Keratinocyte (primary cell): ENCODE measurements around the gene SERINC5. TPM values are rescaled to one million over a fixed set of nuclear protein-coding genes. Genes with fewer than 3 reads are reported as not detected.

Source experiments
- DNase-seq: peaks from one replicate; pipeline ENCODE4 v3.0.0-alpha.2; 2011; ENCODE audit warnings: low read depth, missing footprints, low spot score
- FAIRE-seq: peaks from 2 replicates; lab custom pipeline; 2011; peaks lifted over from hg19 to GRCh38; lab: Jason Lieb, UNC
- H2AFZ ChIP-seq: 2 replicates; pipeline ENCODE4 v1.6.0; 2012; ENCODE audit warnings: low read length, control low read depth, inconsistent platforms; ENCODE audit not compliant: control insufficient read depth
- H3K27ac ChIP-seq: 2 replicates; pipeline ENCODE4 v1.5.1; 2011; ENCODE audit warnings: low read length; ENCODE audit not compliant: control insufficient read depth, insufficient read depth
- H3K27me3 ChIP-seq: 3 replicates; pipeline ENCODE4 v1.6.0; 2011; ENCODE audit warnings: low read length; ENCODE audit not compliant: control insufficient read depth, insufficient read depth; ENCODE audit errors: extremely low read depth
- H3K36me3 ChIP-seq, 2 experiments: 2 replicates in 1 of 2; 3 replicates in 1 of 2; pipeline ENCODE4 v1.5.1; 2011; ENCODE audit warnings: low read length in 2 of 2, mild to moderate bottlenecking in 1 of 2; ENCODE audit not compliant: control insufficient read depth in 2 of 2, insufficient read depth in 2 of 2; ENCODE audit errors: extremely low read depth in 1 of 2
- H3K4me1 ChIP-seq: 3 replicates; pipeline ENCODE4 v1.5.1; 2011; ENCODE audit warnings: low read length; ENCODE audit not compliant: control insufficient read depth, insufficient read depth; ENCODE audit errors: extremely low read depth
- H3K4me2 ChIP-seq: 3 replicates; pipeline ENCODE4 v1.6.0; 2011; ENCODE audit warnings: low read depth, low read length; ENCODE audit not compliant: control insufficient read depth, insufficient read depth; ENCODE audit errors: extremely low read depth
- H3K4me3 ChIP-seq, 3 experiments: fragments of 200-600 bp in 1 of 3; sonication (generic) in 1 of 3; 2 replicates in 2 of 3; 3 replicates in 1 of 3; pipeline ENCODE4 v1.5.1; 2011 to 2016; ENCODE audit warnings: low read length in 3 of 3, mild to moderate bottlenecking in 3 of 3, control low read depth in 2 of 3, inconsistent platforms in 1 of 3, low read depth in 1 of 3, mixed read lengths in 1 of 3, mixed run types in 1 of 3, moderate library complexity in 1 of 3; ENCODE audit not compliant: control insufficient read depth in 2 of 3, insufficient read depth in 2 of 3; ENCODE audit errors: extremely low read depth in 1 of 3
- H3K79me2 ChIP-seq: 2 replicates; pipeline ENCODE4 v1.6.0; 2012; ENCODE audit warnings: low read length; ENCODE audit not compliant: control insufficient read depth, insufficient read depth
- H3K9ac ChIP-seq: 3 replicates; pipeline ENCODE4 v1.6.0; 2011; ENCODE audit warnings: low read length; ENCODE audit not compliant: control insufficient read depth, insufficient read depth; ENCODE audit errors: extremely low read depth
- H3K9me1 ChIP-seq: 3 replicates; pipeline ENCODE4 v1.6.0; 2011; ENCODE audit warnings: low read length; ENCODE audit not compliant: control insufficient read depth, insufficient read depth; ENCODE audit errors: extremely low read depth
- H3K9me3 ChIP-seq: 2 replicates; pipeline ENCODE4 v1.5.1; 2012; ENCODE audit warnings: low read depth, low read length; ENCODE audit not compliant: control insufficient read depth
- H4K20me1 ChIP-seq: 3 replicates; pipeline ENCODE4 v1.6.0; 2011; ENCODE audit warnings: low read length; ENCODE audit not compliant: control insufficient read depth, insufficient read depth; ENCODE audit errors: extremely low read depth
- EZH2 ChIP-seq: IDR thresholded peaks from one replicate; pipeline ENCODE4 v1.6.1; 2012; ENCODE audit warnings: inconsistent platforms, mild to moderate bottlenecking, low read length, moderate library complexity
- dilution Hi-C: fragments of 300-500 bp; cut with MboI; formaldehyde crosslinking; loops from one replicate; pipeline ENCODE4 v1.7.0; 2020; ENCODE audit warnings: low sequenced_read_pairs; ENCODE audit not compliant: extremely low pct_ligation_motif_present
- polyA plus RNA-seq, 5 experiments: library from polyadenylated mRNA; depleted of rRNA in 3 of 5; stranded (reverse) in 3 of 5; stranded (forward) in 1 of 5; unstranded in 1 of 5; fragments of >200 nt; gene quantifications; 1 replicate in 1 of 5; 2 replicates in 3 of 5; 3 replicates in 1 of 5; pipeline versions ENCODE4 v1.2.1 to v1.2.3, GENCODE V29; 2011 to 2012; ENCODE audit warnings: missing spikeins in 2 of 5, low read depth in 1 of 5, low replicate concordance in 1 of 5
- TF ChIP-seq, protein P1 (sequence below), 3 experiments: IDR thresholded peaks in 1 of 3; conservative IDR thresholded peaks in 1 of 3; optimal IDR thresholded peaks in 1 of 3; 2 replicates in 2 of 3; 3 replicates in 1 of 3; pipeline versions ENCODE3 to v1.5.1; 2011; ENCODE audit warnings: low read length in 3 of 3, mild to moderate bottlenecking in 3 of 3, moderate library complexity in 2 of 3, control low read depth in 1 of 3, inconsistent platforms in 1 of 3; ENCODE audit not compliant: insufficient read depth in 2 of 3; ENCODE audit errors: extremely low read depth in 1 of 3

SERINC5 gene
- polyA plus RNA-seq, 1 donor (not counting 4 experiments of a cell fraction or from before 2014, with no cell fraction given), result 20.0 TPM

- Histone ChIP-seq H3K4me3 (no peak overlapping the region), H3K4me1 (no peaks in the 10 kb centered on the region), H4K20me1 (no peaks in the 10 kb centered on the region), H3K79me2 (peaks cover 40% of the 10 kb centered on the region), H3K9me3 (no peaks in the 10 kb centered on the region), H3K27me3 (no peaks in the 10 kb centered on the region), H3K36me3 (no peaks in the 10 kb centered on the region), H2AFZ (no peak overlapping the region), H3K9ac (no peak overlapping the region), H3K4me2 (no peak overlapping the region), H3K27ac (no peak overlapping the region), H3K9me1 (no peaks in the 10 kb centered on the region)
- no peak for DNase-seq
- no peak for TF ChIP-seq EZH2
- TF ChIP-seq, protein P1, sequence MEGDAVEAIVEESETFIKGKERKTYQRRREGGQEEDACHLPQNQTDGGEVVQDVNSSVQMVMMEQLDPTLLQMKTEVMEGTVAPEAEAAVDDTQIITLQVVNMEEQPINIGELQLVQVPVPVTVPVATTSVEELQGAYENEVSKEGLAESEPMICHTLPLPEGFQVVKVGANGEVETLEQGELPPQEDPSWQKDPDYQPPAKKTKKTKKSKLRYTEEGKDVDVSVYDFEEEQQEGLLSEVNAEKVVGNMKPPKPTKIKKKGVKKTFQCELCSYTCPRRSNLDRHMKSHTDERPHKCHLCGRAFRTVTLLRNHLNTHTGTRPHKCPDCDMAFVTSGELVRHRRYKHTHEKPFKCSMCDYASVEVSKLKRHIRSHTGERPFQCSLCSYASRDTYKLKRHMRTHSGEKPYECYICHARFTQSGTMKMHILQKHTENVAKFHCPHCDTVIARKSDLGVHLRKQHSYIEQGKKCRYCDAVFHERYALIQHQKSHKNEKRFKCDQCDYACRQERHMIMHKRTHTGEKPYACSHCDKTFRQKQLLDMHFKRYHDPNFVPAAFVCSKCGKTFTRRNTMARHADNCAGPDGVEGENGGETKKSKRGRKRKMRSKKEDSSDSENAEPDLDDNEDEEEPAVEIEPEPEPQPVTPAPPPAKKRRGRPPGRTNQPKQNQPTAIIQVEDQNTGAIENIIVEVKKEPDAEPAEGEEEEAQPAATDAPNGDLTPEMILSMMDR (optimal IDR thresholded peaks at IDR 0.05 in 1 of 3, IDR thresholded peaks at IDR 0.05 in 1 of 3, conservative IDR thresholded peaks at IDR 0.05 in 1 of 3; ENCODE audit: extremely low read depth in 1 of 3, insufficient read depth in 2 of 3, low read length in 3 of 3), result no peak
- dilution Hi-C loops, result no loop called here
- FAIRE-seq, result no peak
Observed at GRCh38 chr5:80231693-80232092, 24.2 kb downstream of the SERINC5 start.

DNA sequence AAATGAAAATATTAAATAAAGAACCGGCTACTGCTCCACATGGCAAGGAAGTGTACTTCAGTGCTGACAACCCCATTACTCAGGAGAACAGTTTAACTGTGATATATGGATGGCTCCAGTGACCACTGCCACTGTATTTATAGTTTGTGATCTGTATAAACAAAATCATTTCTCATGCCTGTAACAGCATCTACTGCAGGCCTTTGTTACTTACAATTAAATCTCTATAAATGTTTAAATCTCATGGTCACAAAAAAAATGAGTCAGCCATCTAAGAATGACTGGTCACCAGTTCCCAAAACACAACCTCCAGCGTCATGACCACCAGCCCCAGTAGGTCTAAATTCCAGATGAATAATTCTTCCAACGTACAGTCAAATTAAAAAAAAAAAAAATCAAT, 24.6 kb downstream of the SERINC5 start:
- TF ChIP-seq EZH2, result no peak
- TF ChIP-seq, protein P1 (optimal IDR thresholded peaks at IDR 0.05 in 1 of 3, IDR thresholded peaks at IDR 0.05 in 1 of 3, conservative IDR thresholded peaks at IDR 0.05 in 1 of 3; ENCODE audit: extremely low read depth in 1 of 3, insufficient read depth in 2 of 3, low read length in 3 of 3), result no peak
- Histone ChIP-seq H3K9me3 (no peaks in the 10 kb centered on the region), H3K9me1 (no peaks in the 10 kb centered on the region), H3K27ac (no peak overlapping the region), H3K9ac (no peak overlapping the region), H2AFZ (no peak overlapping the region), H3K4me1 (no peaks in the 10 kb centered on the region), H3K4me2 (no peak overlapping the region), H3K4me3 (no peak overlapping the region), H4K20me1 (no peaks in the 10 kb centered on the region), H3K79me2 (peaks cover 40% of the 10 kb centered on the region), H3K27me3 (no peaks in the 10 kb centered on the region), H3K36me3 (no peaks in the 10 kb centered on the region)
- FAIRE-seq (no peak), DNase-seq (no peak)
- dilution Hi-C loops, result no loop called here
